Suprapubic skin (tissue), 3 donors: Measurements from ENCODE around the gene GFM2.
"Not testable (repeated sequence)": the region's sequence is repeated elsewhere in the genome, so short reads cannot be mapped to it uniquely, and the experiment has no call there.

Source experiments
- POLR2AphosphoS5 ChIP-seq, 3 donors: sonication (generic); formaldehyde crosslinking; IDR thresholded peaks; one replicate each; pipeline ENCODE4 v1.6.1; 2017; ENCODE audit warnings: antibody characterized with exemption in 3 of 3
- TF ChIP-seq, protein P1 (sequence below), 2 donors: fragments of 200-600 bp in 1 of 2; fragments of 450-650 bp in 1 of 2; sonication (generic) in 1 of 2; IDR thresholded peaks; one replicate each; pipeline ENCODE4 v1.5.1; 2016 to 2019; ENCODE audit warnings: antibody characterized with exemption in 2 of 2, mild to moderate bottlenecking in 1 of 2, moderate library complexity in 1 of 2

GRCh38 chr5:74791669-74792068 is 24.8 kb upstream of the GFM2 start:
- TF ChIP-seq, protein P1, sequence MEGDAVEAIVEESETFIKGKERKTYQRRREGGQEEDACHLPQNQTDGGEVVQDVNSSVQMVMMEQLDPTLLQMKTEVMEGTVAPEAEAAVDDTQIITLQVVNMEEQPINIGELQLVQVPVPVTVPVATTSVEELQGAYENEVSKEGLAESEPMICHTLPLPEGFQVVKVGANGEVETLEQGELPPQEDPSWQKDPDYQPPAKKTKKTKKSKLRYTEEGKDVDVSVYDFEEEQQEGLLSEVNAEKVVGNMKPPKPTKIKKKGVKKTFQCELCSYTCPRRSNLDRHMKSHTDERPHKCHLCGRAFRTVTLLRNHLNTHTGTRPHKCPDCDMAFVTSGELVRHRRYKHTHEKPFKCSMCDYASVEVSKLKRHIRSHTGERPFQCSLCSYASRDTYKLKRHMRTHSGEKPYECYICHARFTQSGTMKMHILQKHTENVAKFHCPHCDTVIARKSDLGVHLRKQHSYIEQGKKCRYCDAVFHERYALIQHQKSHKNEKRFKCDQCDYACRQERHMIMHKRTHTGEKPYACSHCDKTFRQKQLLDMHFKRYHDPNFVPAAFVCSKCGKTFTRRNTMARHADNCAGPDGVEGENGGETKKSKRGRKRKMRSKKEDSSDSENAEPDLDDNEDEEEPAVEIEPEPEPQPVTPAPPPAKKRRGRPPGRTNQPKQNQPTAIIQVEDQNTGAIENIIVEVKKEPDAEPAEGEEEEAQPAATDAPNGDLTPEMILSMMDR (IDR thresholded peaks at IDR 0.05) = not testable (repeated sequence)
- not testable (repeated sequence) for TF ChIP-seq POLR2AphosphoS5 (IDR thresholded peaks at IDR 0.05)
